HG03025 (cell line): ENCODE measurements around the gene DRD2.

Source experiments
- ATAC-seq: cut with Tn5 transposase; IDR thresholded peaks from one replicate; pipeline ENCODE4 v1.9.1; 2021; ENCODE audit warnings: mild to moderate bottlenecking, moderate library complexity; ENCODE audit not compliant: unreplicated experiment, low FRiP score

DRD2 gene

DNA sequence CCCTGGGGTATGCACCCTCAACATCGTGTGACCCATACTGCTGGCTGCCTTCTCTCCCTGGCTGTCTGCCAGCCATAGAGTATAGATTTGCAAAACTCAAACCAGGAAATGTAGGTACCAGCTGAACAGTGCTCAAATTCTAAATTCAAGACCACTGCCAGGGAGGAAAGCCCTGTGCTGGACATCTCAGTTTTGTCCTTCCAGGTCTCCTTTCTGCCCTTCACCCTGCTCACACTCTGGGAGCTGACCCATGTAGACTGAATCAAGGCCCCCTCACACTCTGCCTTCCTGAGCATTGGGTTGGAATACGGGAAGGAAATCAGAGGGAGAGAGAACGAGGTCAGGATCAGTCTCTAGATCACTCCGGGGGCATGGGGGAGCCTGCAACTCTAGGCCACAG lies 12.4 kb upstream of the DRD2 start:
- no peak for ATAC-seq

- ATAC-seq, result no peak
Measured at GRCh38 chr11:113484223-113484622, 9.0 kb upstream of the DRD2 start.

- no peak for ATAC-seq
Measured at GRCh38 chr11:113481672-113482071, 6.5 kb upstream of the DRD2 start.

DNA sequence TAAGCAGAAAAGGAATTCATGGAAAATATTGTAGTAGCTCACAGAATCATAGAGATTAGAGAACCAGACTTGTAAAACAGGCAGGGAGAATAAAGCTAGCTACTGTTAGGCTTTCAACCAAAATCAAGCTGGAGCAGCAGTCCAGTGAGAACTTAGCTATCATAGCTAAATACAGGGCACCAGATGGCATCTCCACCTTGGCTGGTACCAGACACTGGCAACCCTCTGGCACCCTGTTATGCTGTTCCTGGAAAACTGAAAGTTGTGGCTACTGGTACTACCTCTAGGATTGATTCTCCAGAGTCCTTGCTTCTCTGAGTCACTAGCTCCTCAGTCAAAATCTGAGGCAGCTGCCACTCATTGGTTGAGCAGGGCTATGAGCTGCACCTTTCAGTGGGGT lies 6.0 kb upstream of the DRD2 start:
- no peak for ATAC-seq

DNA sequence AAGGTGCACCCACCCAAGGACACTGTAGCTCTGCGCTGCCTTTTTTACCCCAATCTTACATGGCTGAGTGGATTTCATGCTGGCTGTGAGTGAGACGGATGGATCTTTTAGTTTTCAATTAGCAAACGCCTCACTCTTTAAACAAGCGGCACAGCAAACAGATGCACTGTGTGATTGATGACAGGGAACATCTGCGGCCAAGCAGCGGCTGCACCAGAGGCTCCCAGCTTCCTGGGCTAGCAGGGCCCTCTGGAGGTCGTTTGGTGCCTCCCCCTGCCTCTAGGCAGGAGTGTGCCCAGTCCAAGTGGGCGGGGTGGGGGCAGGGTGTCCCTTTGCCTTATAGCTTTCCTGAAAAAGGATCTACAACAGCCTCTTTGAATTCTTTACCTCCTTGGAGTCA lies 2.1 kb upstream of the DRD2 start:
- ATAC-seq, result no peak

DNA sequence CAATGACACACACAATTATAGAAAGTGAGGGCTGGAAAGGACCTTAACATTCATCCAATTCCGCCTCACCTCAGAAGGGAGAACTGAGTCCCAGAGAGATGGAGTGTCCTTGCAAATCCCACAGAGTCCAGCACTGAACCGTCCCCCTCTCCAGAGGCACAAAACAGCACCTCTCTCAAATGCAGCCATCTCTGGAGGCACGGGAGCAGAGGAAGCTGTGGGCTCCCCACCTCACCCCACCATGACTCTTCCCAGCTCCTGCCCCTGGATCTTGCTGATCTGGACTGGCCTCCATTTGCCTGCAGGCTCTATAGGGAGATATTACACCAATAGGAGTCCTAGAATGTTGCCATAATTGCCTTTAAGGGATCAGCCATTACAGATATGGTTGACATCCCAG lies 1.4 kb upstream of the DRD2 start:
- ATAC-seq, result no peak

- no peak for ATAC-seq
Measured at GRCh38 chr11:113474362-113475159, 637 bp downstream of the DRD2 start.

GRCh38 chr11:113473983-113474361 lies 1.2 kb downstream of the DRD2 start:
- ATAC-seq, result no peak

GRCh38 chr11:113472471-113472870 lies 2.7 kb downstream of the DRD2 start:
- no peak for ATAC-seq

GRCh38 chr11:113470233-113470632 lies 5.0 kb downstream of the DRD2 start:
- no peak for ATAC-seq

- ATAC-seq, result no peak
Measured at GRCh38 chr11:113468726-113469345, 6.4 kb downstream of the DRD2 start.

DNA sequence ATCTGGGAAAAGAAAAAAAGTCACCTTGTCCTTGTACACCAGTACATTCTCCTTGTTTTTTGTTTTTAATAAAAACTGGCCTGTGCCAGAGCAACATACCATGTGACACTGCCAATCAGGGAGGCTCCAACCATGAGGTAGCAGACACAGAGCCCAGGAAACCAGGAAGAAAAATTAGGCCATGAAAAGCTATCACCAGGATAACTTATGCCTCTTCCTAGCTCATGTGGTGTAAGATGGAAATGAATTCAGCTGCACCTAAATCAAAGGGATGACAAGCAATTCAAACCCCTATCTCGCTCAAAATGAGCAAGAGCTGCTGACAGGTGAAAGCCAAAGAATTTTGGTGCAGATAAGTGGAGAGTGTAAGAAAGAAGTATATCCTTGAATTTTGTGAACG lies 7.7 kb downstream of the DRD2 start:
- ATAC-seq, result no peak

DNA sequence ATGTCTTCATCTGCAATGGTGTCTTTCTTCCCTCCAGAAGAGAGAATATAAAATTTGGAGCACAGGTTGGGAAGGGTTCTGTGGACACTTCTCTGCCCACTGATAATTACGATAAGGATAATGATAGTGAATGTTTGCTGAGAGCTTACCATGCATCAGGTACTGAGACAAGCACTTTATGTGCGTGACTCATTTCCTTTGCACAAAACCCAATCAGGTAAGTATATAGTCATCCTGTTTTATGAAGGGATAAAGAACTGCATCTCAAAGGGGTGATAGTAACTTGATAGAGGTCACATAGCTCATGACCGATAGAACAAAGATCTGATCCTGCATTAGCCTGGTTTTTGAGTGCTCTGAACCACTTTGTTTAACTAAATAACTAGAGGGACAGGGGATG lies 9.4 kb downstream of the DRD2 start:
- ATAC-seq, result no peak

GRCh38 chr11:113464416-113464815 lies 10.8 kb downstream of the DRD2 start:
- no peak for ATAC-seq

GRCh38 chr11:113462830-113463229 lies 12.4 kb downstream of the DRD2 start:
- ATAC-seq, result no peak

DNA sequence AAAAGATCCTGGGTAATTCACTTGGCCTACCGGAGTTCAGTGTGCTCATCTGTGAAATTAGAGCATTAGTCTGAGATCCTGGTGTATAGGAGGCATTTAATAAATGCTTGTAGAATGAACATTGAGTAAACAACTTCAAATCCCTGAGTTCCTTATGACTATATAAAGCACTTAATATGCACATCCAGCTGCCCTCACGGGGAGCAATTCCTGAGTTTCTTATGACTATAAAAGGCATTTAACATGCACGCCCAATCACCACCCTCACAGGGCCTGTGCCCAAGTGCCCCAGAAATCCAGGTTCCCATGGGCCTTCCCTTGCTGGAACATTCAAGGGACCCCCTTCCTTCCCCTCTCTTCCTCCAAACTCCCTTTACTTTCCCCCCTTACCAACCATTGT lies 13.6 kb downstream of the DRD2 start:
- ATAC-seq, result no peak

DNA sequence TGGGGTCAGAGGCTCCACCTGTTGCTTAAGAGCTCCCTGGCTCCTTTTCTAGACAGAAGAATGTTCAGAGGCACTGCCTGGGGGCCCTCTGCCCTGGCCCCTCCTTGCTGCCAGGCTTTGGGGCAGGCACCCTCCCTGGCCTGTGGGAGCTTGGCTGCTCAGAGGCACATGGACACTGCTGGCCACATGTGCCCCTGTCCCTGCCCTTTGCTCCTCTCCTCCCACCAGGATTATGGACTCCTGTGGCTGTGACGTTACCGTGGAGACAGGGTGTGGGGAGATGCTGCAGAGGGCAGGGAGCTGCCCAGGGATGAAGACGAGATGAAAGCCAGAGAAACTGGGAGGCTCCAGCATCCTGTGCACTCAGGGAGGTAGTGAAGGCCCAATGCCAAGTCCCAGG lies 14.7 kb downstream of the DRD2 start:
- ATAC-seq, result no peak

DNA sequence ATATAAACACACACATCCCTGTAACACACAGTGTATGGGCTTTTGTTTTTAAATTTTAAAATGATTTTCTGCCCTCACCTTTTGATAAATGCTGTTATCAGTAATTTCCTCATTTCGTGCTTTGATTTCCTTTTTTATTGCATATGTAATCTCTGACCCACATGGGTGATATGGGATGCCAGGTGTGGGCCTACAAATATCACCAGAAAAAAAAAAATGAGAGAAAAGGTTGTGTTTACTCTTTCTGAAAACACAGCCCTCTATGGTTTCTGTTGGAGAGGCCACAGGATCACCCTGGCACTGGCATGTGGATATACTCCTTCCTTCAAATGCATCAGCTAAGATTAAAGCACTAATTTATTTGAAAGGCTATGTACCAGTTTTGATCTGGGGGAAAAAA lies 17.0 kb downstream of the DRD2 start:
- no peak for ATAC-seq

GRCh38 chr11:113457784-113458183 lies 17.4 kb downstream of the DRD2 start:
- ATAC-seq, result no peak

- no peak for ATAC-seq
Measured at GRCh38 chr11:113454455-113454854, 20.7 kb downstream of the DRD2 start.

- ATAC-seq, result no peak
Measured at GRCh38 chr11:113449743-113450142, 25.5 kb downstream of the DRD2 start.

DNA sequence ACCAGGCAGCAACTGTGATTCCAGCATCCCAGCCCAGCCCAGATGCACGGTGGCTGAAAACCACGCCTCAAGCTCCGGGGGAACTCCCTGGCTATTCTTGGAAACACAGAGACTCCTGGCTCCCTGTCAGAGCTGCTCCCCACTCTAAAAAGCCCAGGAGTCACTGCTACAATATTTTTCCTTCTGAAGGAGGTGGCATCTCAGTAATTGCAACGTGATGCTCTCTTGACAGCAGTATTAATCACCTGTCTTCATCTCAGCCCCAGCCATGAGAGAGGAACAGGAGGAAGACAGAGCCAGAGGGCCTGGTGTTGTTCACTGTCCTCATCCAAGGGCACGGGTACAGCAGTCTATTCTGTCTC lies 26.9 kb downstream of the DRD2 start:
- ATAC-seq, result no peak
